ENCODE measurements around the gene GLDC.
"Not testable (repeated sequence)": the region's sequence is repeated elsewhere in the genome, so short reads cannot be mapped to it uniquely, and the experiment has no call there.

Gene GLDC

GRCh38 chr9:6622784-6623183, 22.7 kb downstream of the GLDC start:
- DNase-seq (ENCODE audit: extremely low read depth in 1 of 2, low read depth in 1 of 2), result not testable (repeated sequence)

- DNase-seq (ENCODE audit: extremely low read depth in 1 of 2, low read depth in 1 of 2), result no peak
Observed at GRCh38 chr9:6620796-6621195, 24.7 kb downstream of the GLDC start.

DNA sequence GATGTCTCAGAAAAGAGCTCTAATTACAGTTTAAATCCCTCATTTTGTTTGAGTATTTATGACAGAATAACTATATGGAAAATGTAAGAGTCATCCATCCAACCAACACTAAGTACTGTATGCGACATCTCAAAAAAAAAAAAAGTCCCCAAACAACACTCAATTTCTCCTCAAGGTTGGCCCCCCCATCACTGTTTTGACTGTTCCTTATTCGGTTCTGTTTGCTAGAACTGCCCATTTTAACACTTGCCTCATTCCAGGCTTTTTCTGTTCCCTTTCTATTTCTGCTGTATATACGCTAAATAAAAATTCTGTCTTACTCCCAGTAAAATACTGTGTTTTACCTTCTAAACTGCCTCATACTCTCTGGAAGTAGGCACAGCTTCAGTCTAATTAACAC, 25.2 kb downstream of the GLDC start:
- no peak for DNase-seq (ENCODE audit: extremely low read depth in 1 of 2, low read depth in 1 of 2)

DNA sequence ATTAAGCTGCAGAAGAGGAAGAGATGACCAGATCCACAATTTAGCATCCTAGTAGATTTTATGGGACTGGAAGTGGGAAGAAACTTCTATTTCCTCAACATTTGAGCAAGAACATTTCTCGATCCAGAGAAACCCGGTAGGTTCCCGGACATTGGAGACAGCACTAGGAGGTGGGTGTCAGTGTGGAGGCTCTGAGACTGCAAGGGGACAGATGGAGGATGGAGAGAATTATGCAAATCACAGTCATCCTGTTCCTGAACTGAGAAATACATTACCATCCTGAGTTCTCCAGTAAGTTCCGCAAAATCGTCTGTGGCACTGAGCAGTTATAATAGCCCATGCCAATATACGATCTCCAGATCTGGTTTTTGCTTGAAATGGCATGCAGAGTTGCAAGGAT, 25.6 kb downstream of the GLDC start:
- DNase-seq (ENCODE audit: extremely low read depth in 1 of 2, low read depth in 1 of 2), result no peak

DNA sequence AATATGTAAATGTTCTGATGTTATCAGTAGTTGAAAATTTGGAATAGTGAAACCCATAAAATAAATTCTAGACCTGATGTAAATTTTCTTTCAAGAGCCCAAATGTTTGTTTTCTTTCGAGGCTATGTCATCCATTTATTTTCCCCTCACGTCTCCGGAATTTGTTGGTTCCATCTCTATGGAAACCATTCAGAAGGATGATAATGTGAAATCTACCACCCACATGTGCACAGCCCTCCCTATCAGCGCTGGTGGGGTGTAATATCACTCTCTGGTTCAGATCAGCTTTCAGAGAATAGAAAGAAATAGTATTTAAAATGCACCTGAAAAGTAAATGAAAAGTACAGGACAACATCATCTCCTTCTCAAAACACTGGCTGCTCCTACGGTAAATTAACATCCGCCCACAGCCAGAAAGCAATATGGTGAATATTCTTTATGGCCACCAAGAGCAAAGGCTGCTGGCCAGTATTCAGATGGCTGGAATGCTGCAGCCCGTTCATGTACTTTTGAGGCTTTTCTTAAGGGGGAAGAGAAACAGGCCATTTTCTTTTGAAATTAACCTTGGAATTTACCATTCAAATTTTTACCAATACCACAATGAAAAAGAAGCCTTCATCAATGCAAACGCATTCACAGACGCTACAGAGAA, 28.5 kb downstream of the GLDC start:
- DNase-seq (ENCODE audit: extremely low read depth in 1 of 2, low read depth in 1 of 2), result no peak

DNA sequence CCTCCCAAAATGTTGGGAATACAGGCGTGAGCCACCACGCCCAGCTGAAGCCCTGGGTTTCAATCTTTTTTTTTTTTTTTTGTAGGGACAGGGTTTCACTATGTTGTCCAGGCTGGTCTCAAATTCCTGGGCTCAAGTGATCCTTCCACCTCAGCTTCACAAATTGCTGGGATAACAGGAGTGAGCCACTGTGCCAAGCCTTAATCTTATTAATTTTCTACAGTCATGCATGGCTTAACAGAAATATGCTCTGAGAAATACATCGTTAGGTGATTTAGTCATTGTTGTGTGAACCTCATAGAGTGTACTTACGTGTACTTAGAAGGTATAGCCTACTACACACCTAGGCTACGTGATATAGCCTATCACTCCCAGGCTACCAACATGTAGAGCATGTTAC, 31.0 kb downstream of the GLDC start:
- no peak for DNase-seq (ENCODE audit: extremely low read depth in 1 of 2, low read depth in 1 of 2)

GRCh38 chr9:6611865-6612264, 33.7 kb downstream of the GLDC start:
- no peak for DNase-seq (ENCODE audit: extremely low read depth in 1 of 2, low read depth in 1 of 2)

DNA sequence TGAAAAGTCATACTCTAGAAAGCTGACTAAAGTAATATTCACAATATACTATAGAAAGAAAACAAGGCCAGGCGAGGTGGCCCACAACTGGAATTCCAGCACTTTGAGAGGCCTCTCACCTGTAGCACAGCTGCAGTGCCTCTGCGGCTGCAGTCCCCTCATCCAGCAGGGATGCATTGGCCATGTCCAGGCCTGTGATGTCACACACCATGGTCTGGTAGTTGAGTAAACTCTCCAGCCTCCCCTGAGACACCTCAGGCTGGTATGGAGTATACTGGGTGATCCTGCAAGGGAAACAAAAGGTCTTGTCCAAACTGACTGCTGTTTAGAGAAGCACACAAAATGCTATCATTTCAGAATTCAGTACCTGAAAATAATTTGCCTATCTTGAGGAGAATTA, 35.5 kb downstream of the GLDC start:
- DNase-seq (ENCODE audit: extremely low read depth in 1 of 2, low read depth in 1 of 2), result no peak

DNA sequence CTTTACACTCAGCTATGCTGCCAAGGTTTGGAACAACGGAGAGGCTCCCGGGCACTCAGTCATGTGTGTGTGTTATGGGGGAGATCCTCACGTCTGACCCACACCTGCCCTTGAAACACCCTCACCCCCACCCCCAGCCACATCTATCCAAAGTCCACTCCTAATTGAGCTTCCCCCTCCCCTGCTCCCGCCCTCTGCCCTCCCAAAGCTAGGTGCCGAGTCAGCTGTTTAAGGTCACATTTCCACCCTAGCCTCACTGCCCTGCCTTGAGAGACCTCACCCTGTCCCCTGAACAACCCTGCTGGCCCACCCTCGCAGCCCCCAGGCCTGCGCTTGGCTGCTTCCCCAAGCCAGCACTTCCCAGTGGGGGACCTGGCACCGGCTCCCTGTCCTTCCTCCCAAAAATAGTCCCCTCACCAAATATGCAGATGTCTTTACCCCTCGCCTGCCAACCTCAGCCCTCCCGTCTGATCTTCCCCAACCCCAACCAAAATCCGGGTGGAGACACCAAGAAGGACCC, 36.0 kb downstream of the GLDC start:
- no peak for DNase-seq (ENCODE audit: extremely low read depth in 1 of 2, low read depth in 1 of 2)

- DNase-seq (ENCODE audit: extremely low read depth in 1 of 2, low read depth in 1 of 2), result no peak
Observed at GRCh38 chr9:6605202-6605601, 40.3 kb downstream of the GLDC start.

DNA sequence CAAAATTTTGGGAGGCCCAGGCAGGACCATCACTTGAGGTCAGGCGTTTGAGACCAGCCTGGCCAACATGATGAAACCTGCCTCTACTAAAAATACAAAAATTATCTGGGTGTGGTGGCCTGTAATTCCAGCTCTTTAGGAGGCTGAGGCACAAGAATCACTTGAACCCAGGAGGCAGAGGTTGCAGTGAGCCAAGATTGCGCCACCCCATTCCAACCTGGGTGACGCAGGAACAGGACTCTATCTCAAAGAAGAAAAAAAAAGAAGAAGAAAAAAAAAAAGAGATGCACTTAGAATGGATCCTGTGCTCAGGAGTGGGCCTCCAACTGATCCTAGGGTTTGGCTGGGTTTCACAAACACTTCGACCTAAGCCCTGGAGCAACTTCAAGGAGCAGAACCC, 45.1 kb downstream of the GLDC start:
- DNase-seq (ENCODE audit: extremely low read depth in 1 of 2, low read depth in 1 of 2), result no peak

DNA sequence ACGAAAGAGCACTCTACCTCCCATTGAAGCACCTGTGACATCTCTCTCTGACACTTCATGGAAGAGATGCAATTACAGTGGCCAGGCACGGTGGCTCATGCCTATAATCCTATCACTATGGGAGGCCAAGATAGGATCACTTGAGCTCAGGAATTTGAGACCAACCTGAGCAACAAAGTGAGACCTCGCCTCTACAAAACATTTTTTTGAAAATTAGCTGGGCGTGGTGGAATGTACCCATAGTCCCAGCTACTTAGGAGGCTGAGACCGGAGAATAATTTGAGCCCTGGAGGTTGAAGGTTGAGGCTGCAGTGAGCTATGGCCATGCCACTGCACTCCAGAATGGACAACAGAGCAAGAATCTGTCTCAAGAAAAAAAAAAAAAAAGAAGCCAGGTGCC, 45.5 kb downstream of the GLDC start:
- no peak for DNase-seq (ENCODE audit: extremely low read depth in 1 of 2, low read depth in 1 of 2)

GRCh38 chr9:6598249-6598725, 47.2 kb downstream of the GLDC start:
- DNase-seq (ENCODE audit: extremely low read depth in 1 of 2, low read depth in 1 of 2), result no peak

GRCh38 chr9:6592791-6593190, 52.7 kb downstream of the GLDC start:
- DNase-seq (ENCODE audit: extremely low read depth in 1 of 2, low read depth in 1 of 2), result no peak

DNA sequence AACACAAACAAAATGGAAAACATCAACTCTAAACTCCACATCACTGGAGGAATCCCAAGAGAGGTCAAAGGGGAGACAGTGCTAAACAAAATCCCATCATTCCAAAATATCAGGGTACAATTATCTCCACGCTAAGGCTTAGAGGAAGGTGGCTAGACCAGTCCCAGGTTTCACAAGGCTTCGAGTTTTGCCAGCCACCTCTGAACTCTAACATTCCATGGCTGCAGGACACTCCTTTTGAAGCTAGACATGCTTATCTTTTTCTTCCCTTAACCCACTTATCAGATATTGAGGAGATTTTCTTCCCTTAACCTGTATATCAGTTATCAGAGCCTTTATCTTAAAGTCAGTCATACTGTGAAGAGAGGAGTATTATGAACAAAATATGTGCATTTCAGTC, 53.3 kb downstream of the GLDC start:
- DNase-seq (ENCODE audit: extremely low read depth in 1 of 2, low read depth in 1 of 2), result no peak

DNA sequence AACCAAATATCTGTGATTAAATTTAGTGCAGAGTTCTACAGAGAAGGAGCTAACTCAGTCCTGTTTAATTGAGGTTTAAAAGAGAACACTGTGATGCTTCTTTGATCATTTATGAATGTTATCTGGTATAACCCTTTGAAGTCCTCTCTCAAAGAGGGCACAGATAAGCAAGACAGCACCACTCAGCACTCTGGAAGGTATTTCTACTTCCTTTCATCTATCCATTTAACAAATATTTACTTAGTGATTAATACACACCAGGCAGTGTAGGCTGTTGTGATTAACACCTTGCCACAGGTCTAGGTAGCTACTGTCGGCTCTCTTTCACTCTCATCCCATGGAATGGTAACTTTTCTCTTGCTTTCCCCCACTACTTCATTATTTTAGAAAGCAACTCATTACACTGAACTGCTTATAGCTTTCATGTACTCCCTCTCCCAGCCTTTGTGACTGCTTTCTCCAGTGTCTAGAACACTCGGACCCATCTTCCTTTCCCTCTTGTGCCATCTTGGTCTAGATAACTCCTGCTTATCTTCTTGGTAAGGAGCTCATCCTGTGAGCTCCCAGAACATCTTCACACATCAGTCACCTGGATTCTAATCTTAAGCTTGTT, 54.7 kb downstream of the GLDC start:
- no peak for DNase-seq (ENCODE audit: extremely low read depth in 1 of 2, low read depth in 1 of 2)

DNA sequence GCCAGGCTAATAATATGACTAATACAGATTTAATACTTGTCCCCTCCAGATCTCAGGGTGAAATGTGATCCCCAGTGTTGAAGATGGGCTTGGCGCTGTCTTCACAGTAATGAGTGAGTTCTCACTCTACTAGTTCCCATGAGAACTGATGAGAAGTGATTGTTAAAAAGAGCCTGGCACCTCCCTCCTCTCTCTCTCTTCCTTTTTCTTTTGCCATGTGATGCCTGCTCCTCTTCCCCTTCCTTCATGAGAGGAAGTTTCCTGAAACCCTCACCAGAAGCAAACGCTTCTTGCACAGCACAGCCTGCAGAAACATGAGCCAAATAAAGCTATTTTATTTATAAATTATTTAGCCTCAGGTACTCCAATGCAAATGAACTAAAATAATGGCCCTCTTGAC, 55.2 kb downstream of the GLDC start:
- DNase-seq (ENCODE audit: extremely low read depth in 1 of 2, low read depth in 1 of 2), result no peak

- no peak for DNase-seq (ENCODE audit: extremely low read depth in 1 of 2, low read depth in 1 of 2)
Observed at GRCh38 chr9:6584881-6585597, 60.5 kb downstream of the GLDC start.

DNA sequence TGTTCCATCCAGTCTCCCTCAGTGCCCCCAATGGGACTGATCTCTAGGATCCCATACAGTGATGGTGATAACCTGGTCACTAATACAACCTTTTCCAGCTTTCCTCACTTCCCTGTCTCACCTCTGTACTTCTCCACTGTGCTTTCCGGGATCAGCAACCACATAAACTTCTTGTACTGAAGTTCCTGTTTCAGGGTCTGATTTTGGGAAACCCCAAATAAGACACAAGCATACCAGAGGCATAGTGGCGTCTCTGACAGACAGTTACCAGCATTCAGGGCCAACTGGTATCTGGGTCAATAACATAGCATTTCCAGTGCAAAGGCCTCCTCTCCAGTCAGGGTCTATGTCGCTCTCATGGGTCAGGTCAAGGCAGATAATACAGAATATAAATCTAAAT, 64.3 kb downstream of the GLDC start:
- no peak for DNase-seq (ENCODE audit: extremely low read depth in 1 of 2, low read depth in 1 of 2)

GRCh38 chr9:6579613-6580012, 65.9 kb downstream of the GLDC start:
- no peak for DNase-seq (ENCODE audit: extremely low read depth in 1 of 2, low read depth in 1 of 2)

- DNase-seq (ENCODE audit: extremely low read depth in 1 of 2, low read depth in 1 of 2), result no peak
Observed at GRCh38 chr9:6576987-6577386, 68.5 kb downstream of the GLDC start.
